ENCODE data around the gene HPS1. TPM values are rescaled to one million over a fixed set of nuclear protein-coding genes. Genes with fewer than 3 reads are reported as not detected.

The HPS1 gene
- total and polyA plus RNA-seq, 10 of the 15 experiments (the other 5 are each of a cell fraction or from before 2014, with no cell fraction given), result 27.1 to 138 (median 54.8) TPM

DNA sequence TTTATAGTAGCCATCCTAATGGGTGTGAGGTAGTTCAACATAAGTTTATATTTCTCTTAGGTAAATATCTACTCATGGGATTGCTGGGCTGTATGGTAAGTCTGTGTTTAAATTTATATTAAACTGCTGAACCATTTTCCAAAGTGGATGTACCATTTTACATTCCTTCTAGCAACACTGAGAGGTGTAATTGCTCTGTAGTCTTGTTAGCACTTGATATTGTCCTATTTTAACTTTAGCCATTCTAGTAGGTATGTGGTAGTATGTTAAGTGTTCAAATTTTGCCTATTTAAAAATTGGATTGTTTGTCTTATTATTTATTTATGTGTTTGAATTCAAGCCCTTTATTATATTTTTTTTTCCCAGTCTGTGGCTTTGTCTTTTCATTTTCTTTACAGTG, 2.6 kb upstream of the HPS1 start:
- FAIRE-seq, result no peak
- ChIA-PET CTCF (interaction anchor here (1.3 kb wide), 1 partner anchor 12 kb away, joined by 3 read pairs; no protein-coding TSS in a partner anchor), SMC1A (ENCODE audit: uncharacterized antibody, unreplicated experiment) (no interaction called here)

More for the DNA sequence above, 2.6 kb upstream of the HPS1 start:
- Histone ChIP-seq H3K27me3 (replicated peaks in 1 of 2; ENCODE audit: control insufficient read depth in 2 of 2, insufficient read depth in 2 of 2, low read length in 1 of 2) (no peaks in the 10 kb centered on the region), H3K4me1 (ENCODE audit: control insufficient read depth, insufficient read depth, low read length) (peaks cover 15% of the 10 kb centered on the region), H4K20me1 (ENCODE audit: control insufficient read depth, insufficient read depth) (no peaks in the 10 kb centered on the region), H3K36me3 (ENCODE audit: control insufficient read depth in 2 of 2, insufficient read depth in 2 of 2, low read length in 1 of 2) (peaks cover 2 to 3% of the 10 kb centered on the region in 2 experiments; a peak in 2 of 4 replicates), H3K9me3 (replicated peaks; ENCODE audit: control insufficient read depth, insufficient read depth, low read length) (no peaks in the 10 kb centered on the region), H3K9ac (ENCODE audit: control insufficient read depth, insufficient read depth, low read length) (no peak overlapping the region), H3K79me2 (ENCODE audit: control insufficient read depth, insufficient read depth, low read length) (peaks cover 28% of the 10 kb centered on the region), H2AFZ (ENCODE audit: control insufficient read depth, low read depth, low read length) (no peak overlapping the region), H3K4me2 (ENCODE audit: control insufficient read depth, insufficient read depth) (no peak overlapping the region), H3K27ac (ENCODE audit: control insufficient read depth, insufficient read depth) (no peak overlapping the region), H3K4me3 (no peak overlapping the region)
- BruUV-seq (replicated peaks), result no TSS peak
- intact Hi-C loops (cut with micrococcal nuclease; ENCODE audit: unreplicated experiment) (no loop called here), in situ Hi-C loops (cut with MboI) (no loop called here)
- RAD21 ChIA-PET (ENCODE audit: unreplicated experiment), result no interaction called here
- TF ChIP-seq MEF2B (IDR thresholded peaks at IDR 0.05; ENCODE audit: partially characterized antibody, poor library complexity, severe bottlenecking) (no peak), FOXK2 (IDR thresholded peaks at IDR 0.05) (no peak), ZSCAN29 (IDR thresholded peaks at IDR 0.05) (no peak), NFYA (IDR thresholded peaks at IDR 0.05; ENCODE audit: borderline replicate concordance, low read depth, low read length) (no peak), TAF1 (IDR thresholded peaks at IDR 0.05; ENCODE audit: borderline replicate concordance, low read depth, low read length) (no peak), NR2C1 (IDR thresholded peaks at IDR 0.05) (no peak), RAD51 (IDR thresholded peaks at IDR 0.05) (no peak), SMC3 (IDR thresholded peaks at IDR 0.05; ENCODE audit: borderline replicate concordance, low read length) (no peak), TARDBP (IDR thresholded peaks at IDR 0.05; ENCODE audit: borderline replicate concordance) (no peak), SP1 (IDR thresholded peaks at IDR 0.05; ENCODE audit: low read depth, low read length) (no peak), ATF2 (IDR thresholded peaks at IDR 0.05; ENCODE audit: low read length) (no peak), MXI1 (IDR thresholded peaks at IDR 0.05; ENCODE audit: low read depth, low read length) (no peak), BACH1 (IDR thresholded peaks at IDR 0.05; ENCODE audit: borderline replicate concordance) (no peak), MLLT1 (IDR thresholded peaks at IDR 0.05) (no peak), BRCA1 (IDR thresholded peaks at IDR 0.05; ENCODE audit: low read depth, low read length) (no peak)
- POLR2A ChIA-PET, result no interaction called here
- DNase-seq (ENCODE audit: low read depth, low spot score) (no peak), ATAC-seq (no peak)
